Ecto neural progenitor cell (in vitro differentiated cells): ENCODE measurements around the gene CCDC69.
"Not testable (repeated sequence)": the region's sequence is repeated elsewhere in the genome, so short reads cannot be mapped to it uniquely, and the experiment has no call there.

Source experiments
- DNase-seq: peaks from one replicate; pipeline ENCODE4 v3.0.0-alpha.2; 2018; ENCODE audit warnings: low spot score

The CCDC69 gene

GRCh38 chr5:151223447-151224264, at the start of gene CCDC69:
TSS of gene CCDC69 (minus strand) at chr5:151224092. CDS start at chr5:151223970, 122 bp downstream.
- peak; percentile 80 for DNase-seq

- no peak for DNase-seq
Measured at GRCh38 chr5:151271336-151271735, 47.4 kb upstream of the CCDC69 start.

GRCh38 chr5:151270599-151270998, 46.7 kb upstream of the CCDC69 start:
- no peak for DNase-seq

- DNase-seq = no peak
Measured at GRCh38 chr5:151267491-151268260, 43.8 kb upstream of the CCDC69 start.

- DNase-seq = no peak
Measured at GRCh38 chr5:151264113-151264512, 40.2 kb upstream of the CCDC69 start.

- no peak for DNase-seq
Measured at GRCh38 chr5:151262532-151262931, 38.6 kb upstream of the CCDC69 start.

GRCh38 chr5:151259931-151260330, 36.0 kb upstream of the CCDC69 start:
- no peak for DNase-seq

GRCh38 chr5:151258816-151259215, 34.9 kb upstream of the CCDC69 start:
- no peak for DNase-seq

- no peak for DNase-seq
Measured at GRCh38 chr5:151258201-151258611, 34.3 kb upstream of the CCDC69 start.

GRCh38 chr5:151257731-151258181, 33.9 kb upstream of the CCDC69 start:
- no peak for DNase-seq

- DNase-seq = no peak
Measured at GRCh38 chr5:151255621-151256286, 31.9 kb upstream of the CCDC69 start.

GRCh38 chr5:151254990-151255389, 31.1 kb upstream of the CCDC69 start:
- not testable (repeated sequence) for DNase-seq

GRCh38 chr5:151254556-151254955, 30.7 kb upstream of the CCDC69 start:
- DNase-seq = no peak

GRCh38 chr5:151253605-151253950, 29.7 kb upstream of the CCDC69 start:
- no peak for DNase-seq

GRCh38 chr5:151252762-151253604, 29.1 kb upstream of the CCDC69 start, which contains the start of gene GM2A:
TSS of gene GM2A (plus strand) at chr5:151253185. CDS start at chr5:151253217, 32 bp downstream.
- peak; percentile 99 for DNase-seq

- DNase-seq = no peak
Measured at GRCh38 chr5:151251621-151252020, 27.7 kb upstream of the CCDC69 start.

- no peak for DNase-seq
Measured at GRCh38 chr5:151251001-151251551, 27.2 kb upstream of the CCDC69 start.

- no peak for DNase-seq
Measured at GRCh38 chr5:151250346-151251000, 26.6 kb upstream of the CCDC69 start.

GRCh38 chr5:151249281-151249680, 25.4 kb upstream of the CCDC69 start:
- no peak for DNase-seq

- no peak for DNase-seq
Measured at GRCh38 chr5:151248651-151249050, 24.8 kb upstream of the CCDC69 start.
